Measurements from ENCODE around the gene TGFBI.

The TGFBI gene

GRCh38 chr5:136056771-136057335 is 28.1 kb downstream of the TGFBI start:
- TF ChIP-seq Cebpa-rat (IDR thresholded peaks at IDR 0.05): no peak
- Histone ChIP-seq H3K36me3 (no peaks in the 10 kb centered on the region), H3K4me3 (no peak overlapping the region), H3K27ac (no peak overlapping the region), H3K9ac (no peak overlapping the region), H3K9me3 (replicated peaks in 1 of 11) (no peaks in the 10 kb centered on the region), H4K20me1 (no peaks in the 10 kb centered on the region), H3K27me3 (no peaks in the 10 kb centered on the region), H3K4me2 (peak overlapping the region in 8 of 11 experiments; percentile 10 to 57 (median 28); a peak in 9 of 22 replicates), H3K4me1 (peaks cover 10 to 71% (median 22%) of the 10 kb centered on the region in 10 experiments; a peak in 19 of 20 replicates)

- H3K9ac ChIP-seq: no peak overlapping the region
- TF ChIP-seq Cebpa-rat (IDR thresholded peaks at IDR 0.05): no peak
- no peaks in the 10 kb centered on the region for H3K36me3 ChIP-seq
These were observed 28.7 kb downstream of the TGFBI start for GRCh38 chr5:136057401-136058038.

GRCh38 chr5:136058039-136058971 is 29.5 kb downstream of the TGFBI start:
- H3K4me1 ChIP-seq: peaks cover 10 to 62% (median 20%) of the 10 kb centered on the region in 10 experiments; a peak in 19 of 20 replicates
- no peaks in the 10 kb centered on the region for H4K20me1 ChIP-seq
- H3K9me3 ChIP-seq (replicated peaks in 1 of 11): no peaks in the 10 kb centered on the region
- no peaks in the 10 kb centered on the region for H3K36me3 ChIP-seq
- no peak overlapping the region for H3K4me3 ChIP-seq
- H3K27me3 ChIP-seq: no peaks in the 10 kb centered on the region
- no peak overlapping the region for H3K9ac ChIP-seq
- no peak for TF ChIP-seq Cebpa-rat (IDR thresholded peaks at IDR 0.05)
- no peak overlapping the region for H3K27ac ChIP-seq
- peak overlapping the region in 4 of 11 experiments; percentile 37 to 57 (median 48); a peak in 8 of 22 replicates for H3K4me2 ChIP-seq

More at GRCh38 chr5:136057401-136058038, 28.7 kb downstream of the TGFBI start:
- H4K20me1 ChIP-seq: no peaks in the 10 kb centered on the region
- no peaks in the 10 kb centered on the region for H3K27me3 ChIP-seq
- no peaks in the 10 kb centered on the region for H3K9me3 ChIP-seq (replicated peaks in 1 of 11)
- H3K27ac ChIP-seq: no peak overlapping the region
- H3K4me3 ChIP-seq: no peak overlapping the region
- H3K4me2 ChIP-seq: peak overlapping the region in 7 of 11 experiments; percentile 16 to 57 (median 37); a peak in 10 of 22 replicates
- peaks cover 10 to 70% (median 22%) of the 10 kb centered on the region in 10 experiments; a peak in 19 of 20 replicates for H3K4me1 ChIP-seq

- Histone ChIP-seq H3K4me3 (no peak overlapping the region), H4K20me1 (no peaks in the 10 kb centered on the region), H3K36me3 (no peaks in the 10 kb centered on the region), H3K27ac (no peak overlapping the region), H3K4me2 (no peak overlapping the region; a peak in 1 of 22 replicates), H3K9me3 (replicated peaks in 1 of 11) (no peaks in the 10 kb centered on the region), H3K4me1 (peaks cover 5 to 56% (median 14%) of the 10 kb centered on the region in 10 experiments; a peak in 19 of 20 replicates), H3K9ac (no peak overlapping the region), H3K27me3 (no peaks in the 10 kb centered on the region)
- no peak for TF ChIP-seq Cebpa-rat (IDR thresholded peaks at IDR 0.05)
These were observed 30.2 kb downstream of the TGFBI start for GRCh38 chr5:136058972-136059354.

GRCh38 chr5:136060963-136061362 is 32.2 kb downstream of the TGFBI start:
- Histone ChIP-seq H3K27ac (no peak overlapping the region), H3K36me3 (no peaks in the 10 kb centered on the region), H3K9ac (no peak overlapping the region), H3K27me3 (no peaks in the 10 kb centered on the region), H3K4me1 (peaks cover 0 to 49% (median 9%) of the 10 kb centered on the region in 10 experiments; a peak in 10 of 20 replicates), H3K4me2 (0 out of 22 replicates have a peak overlapping the region, but pooled peaks of 2 of the 11 experiments have one; percentile 2 to 8), H4K20me1 (no peaks in the 10 kb centered on the region), H3K9me3 (replicated peaks in 1 of 11) (no peaks in the 10 kb centered on the region), H3K4me3 (no peak overlapping the region)
- TF ChIP-seq Cebpa-rat (IDR thresholded peaks at IDR 0.05): no peak

- peaks cover 0 to 47% (median 9%) of the 10 kb centered on the region in 10 experiments; a peak in 10 of 20 replicates for H3K4me1 ChIP-seq
- H3K9me3 ChIP-seq (replicated peaks in 1 of 11): no peaks in the 10 kb centered on the region
- no peaks in the 10 kb centered on the region for H3K27me3 ChIP-seq
- H3K9ac ChIP-seq: no peak overlapping the region
- no peaks in the 10 kb centered on the region for H3K36me3 ChIP-seq
- H3K4me2 ChIP-seq: peak overlapping the region in 3 of 11 experiments; percentile 8 to 32 (median 22); a peak in 4 of 22 replicates
- no peak overlapping the region for H3K27ac ChIP-seq
- H4K20me1 ChIP-seq: no peaks in the 10 kb centered on the region
- no peak overlapping the region for H3K4me3 ChIP-seq
- TF ChIP-seq Cebpa-rat (IDR thresholded peaks at IDR 0.05): no peak
These were observed 33.0 kb downstream of the TGFBI start for GRCh38 chr5:136061630-136062365.

- Histone ChIP-seq H3K27me3 (no peaks in the 10 kb centered on the region), H3K9ac (no peak overlapping the region), H4K20me1 (no peaks in the 10 kb centered on the region), H3K36me3 (no peaks in the 10 kb centered on the region), H3K4me2 (peak overlapping the region in 3 of 11 experiments; percentile 8 to 32 (median 22); a peak in 4 of 22 replicates), H3K4me3 (no peak overlapping the region), H3K27ac (no peak overlapping the region), H3K4me1 (peaks cover 0 to 39% (median 4%) of the 10 kb centered on the region in 10 experiments; a peak in 9 of 20 replicates), H3K9me3 (replicated peaks in 1 of 11) (no peaks in the 10 kb centered on the region)
- TF ChIP-seq Cebpa-rat (IDR thresholded peaks at IDR 0.05): no peak
These were observed 33.8 kb downstream of the TGFBI start for GRCh38 chr5:136062366-136063274.
